HG02571 (cell line): ENCODE data around the gene SH3RF2.

ENCODE experiments used
- ATAC-seq: cut with Tn5 transposase; IDR thresholded peaks from one replicate; pipeline ENCODE4 v1.9.1; 2021; ENCODE audit warnings: mild to moderate bottlenecking, moderate library complexity; ENCODE audit not compliant: unreplicated experiment

SH3RF2 gene

DNA sequence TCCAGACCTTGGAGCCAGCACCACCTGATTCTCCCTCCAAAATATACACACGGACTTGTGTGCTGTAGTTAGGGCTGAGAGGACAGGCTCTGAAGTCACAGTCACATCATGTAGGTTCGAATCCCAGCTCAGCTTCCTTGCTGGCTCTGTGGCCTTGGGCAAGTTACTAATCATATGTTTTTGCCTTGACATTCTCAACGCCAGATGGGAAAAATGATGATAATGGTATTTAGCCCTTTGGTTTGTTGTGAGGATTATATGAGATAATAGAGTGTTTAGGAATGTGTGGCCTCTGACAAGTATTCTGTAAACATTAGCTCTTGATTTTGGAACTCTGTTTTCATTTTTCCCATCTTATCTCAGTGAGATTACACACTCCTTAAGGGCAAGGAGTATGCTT is 96.5 kb downstream of the SH3RF2 start:
- ATAC-seq = no peak

DNA sequence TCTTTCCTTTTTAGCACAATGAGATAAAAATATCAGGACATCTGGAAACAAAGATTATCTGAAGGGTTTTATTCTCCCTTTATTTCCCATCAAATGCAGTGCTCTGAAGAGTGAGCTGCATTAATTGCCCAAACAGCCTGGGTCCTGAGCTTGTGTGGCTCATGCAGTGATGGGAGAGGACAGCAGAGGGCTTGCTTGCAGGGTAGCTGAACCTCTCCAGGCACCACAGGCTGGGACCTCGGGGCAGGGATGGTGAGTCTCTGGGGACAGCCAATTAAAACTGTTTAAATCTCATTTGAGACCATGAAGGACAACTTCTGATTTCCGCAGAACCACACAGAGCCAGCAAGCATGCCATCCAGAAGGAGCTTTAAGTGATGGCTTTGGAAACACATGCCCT is 97.7 kb downstream of the SH3RF2 start:
- no peak for ATAC-seq

DNA sequence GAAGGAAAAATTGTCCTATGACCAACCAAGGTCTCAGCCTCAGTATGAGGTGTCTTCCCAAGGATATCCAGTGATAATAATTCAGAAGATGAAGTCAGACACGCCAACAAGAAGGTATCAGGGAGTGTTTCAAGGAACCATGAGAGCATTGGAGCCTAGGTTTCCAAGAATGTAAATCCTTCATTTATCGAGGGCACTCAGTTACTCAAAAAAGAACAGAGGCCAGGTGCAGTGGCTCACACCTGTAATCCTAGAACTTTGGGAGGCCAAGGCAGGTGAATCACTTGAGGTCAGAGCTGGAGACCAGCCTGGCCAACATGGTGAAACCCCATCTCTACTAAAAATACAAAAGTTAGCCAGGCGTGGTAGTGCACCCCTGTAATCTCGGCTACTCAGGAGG is 98.2 kb downstream of the SH3RF2 start:
- no peak for ATAC-seq

DNA sequence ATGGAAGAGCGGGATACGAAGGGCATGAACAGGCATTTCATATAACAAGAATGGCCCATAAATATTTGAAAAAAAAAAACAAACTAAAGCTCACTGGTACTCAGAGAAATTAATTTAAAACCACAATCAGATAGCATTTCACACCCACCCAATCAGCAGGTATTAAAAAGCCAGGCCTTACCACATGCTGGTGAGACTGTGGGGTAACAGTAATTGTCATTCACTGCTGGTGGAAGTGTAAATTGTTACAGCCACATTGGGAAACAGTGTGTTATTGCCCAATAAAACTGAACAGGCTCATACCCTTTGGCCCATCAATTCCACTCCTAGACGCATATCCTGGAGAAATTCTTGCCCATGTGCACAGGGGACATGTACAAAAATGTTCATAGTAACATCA is 103.0 kb downstream of the SH3RF2 start:
- ATAC-seq = no peak

DNA sequence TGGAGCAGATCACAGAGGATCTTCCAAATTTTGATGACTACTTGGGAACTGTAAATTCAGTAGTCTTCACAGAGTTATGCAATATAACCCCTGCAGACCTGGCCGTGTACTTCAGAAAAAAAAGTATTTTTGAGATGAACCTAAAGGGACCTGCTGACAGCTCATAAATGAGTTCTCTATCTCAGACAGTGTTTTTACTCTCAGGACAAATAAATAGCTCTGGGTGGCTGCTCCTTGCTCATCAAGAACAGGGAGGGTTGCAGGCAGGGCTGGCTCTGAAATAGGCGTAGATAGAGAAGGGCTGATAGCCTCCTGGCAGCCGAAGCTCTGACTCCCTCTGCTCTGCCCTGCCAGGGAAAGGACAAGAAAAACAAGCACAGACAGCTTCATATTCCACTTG is 104.1 kb downstream of the SH3RF2 start:
- no peak for ATAC-seq

DNA sequence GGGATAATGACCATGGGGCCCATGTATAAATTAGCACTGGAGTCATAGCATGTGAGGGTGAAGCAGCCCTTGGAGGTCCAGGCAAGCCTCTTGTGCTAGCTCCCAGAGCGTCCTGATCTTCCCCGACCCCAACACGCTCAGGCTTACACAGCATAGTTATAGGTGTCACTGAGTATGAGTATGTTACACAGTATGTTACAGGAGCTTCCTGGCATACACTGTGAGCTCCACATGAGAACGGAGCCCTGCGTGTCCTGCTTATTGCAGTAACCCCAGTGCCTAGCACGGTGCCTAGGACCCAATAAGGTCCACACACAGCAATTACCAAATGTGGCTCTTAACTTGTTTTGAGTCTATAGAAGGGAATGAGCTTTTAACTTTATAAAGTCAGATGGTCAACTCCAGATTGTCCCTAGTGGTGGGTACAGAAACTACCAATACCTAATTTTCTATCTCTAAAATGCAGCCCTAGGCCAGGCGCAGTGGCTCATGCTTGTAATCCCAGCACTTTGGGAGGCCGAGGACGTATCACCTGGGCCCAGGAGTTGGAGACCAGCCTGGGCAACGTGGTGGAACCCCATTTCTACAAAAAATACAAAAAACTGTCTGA is 104.9 kb downstream of the SH3RF2 start:
- peak; percentile 53 for ATAC-seq

DNA sequence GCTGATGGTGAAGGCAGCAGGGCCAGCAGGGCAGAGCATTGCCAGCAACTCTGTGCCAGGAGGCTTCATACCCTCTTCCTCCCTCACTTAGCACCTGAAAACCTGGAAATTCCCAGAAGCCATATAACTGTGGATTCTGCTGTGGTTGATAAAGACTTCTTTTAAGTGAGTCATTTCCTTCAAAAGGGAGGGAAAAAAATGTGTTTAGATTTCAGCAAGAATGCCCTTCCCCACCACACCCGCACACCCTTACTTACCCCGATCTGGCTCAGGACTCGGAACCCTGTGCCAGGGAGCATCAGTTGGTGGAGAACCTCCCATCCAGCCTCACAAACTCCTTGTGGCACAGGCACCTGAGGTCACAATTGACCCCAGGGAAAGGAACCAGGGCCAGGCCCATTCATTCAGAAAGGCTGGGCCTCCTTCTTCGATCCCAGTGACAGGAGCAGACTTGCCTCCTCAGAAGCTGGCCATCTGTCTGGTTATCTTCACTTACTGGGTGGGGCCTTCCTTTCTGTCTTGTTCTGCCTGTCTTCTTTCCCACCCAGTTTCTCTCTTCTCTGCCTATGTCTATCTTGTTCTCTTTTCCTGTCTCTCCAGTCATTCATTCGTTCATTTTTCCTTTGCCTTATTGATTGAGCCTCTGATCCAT is 106.4 kb downstream of the SH3RF2 start:
- no peak for ATAC-seq

DNA sequence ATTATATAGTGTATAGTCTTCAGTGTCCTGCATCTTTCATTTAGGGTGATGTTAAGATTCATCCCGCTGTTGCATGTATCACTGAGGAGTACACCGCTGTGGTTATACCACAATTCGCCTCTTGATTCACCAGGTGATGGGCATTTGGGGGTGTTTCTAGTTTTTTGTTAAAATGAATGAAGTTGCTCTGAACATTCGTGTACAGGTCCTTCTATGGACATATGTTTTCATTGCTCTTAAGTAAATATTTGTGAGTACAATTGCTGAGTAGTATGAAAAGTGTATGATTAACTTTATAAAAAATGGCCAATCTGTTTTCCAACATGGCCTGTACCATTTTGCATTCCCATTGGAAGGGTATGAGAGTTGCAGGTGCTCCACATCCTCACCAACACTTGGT is 107.3 kb downstream of the SH3RF2 start:
- ATAC-seq = no peak

DNA sequence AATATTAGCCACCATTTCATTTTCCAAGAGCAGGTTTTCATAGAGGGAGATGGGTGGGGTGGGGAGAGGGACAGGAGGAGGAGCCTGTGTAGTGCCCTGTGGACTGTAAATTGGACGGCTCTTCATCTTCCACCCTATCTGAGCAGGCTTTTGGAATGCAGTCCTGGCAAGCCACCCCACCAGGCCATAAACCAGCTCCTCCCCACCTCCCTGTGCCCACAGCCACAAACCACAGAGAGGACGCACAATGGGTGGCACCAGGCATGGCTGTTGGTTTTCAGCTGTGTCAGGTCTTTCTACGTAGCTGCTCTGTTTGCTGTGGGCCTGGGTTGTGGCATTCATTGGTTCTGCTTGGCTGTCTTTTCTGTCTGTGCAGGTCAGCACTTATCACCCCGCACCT is 111.0 kb downstream of the SH3RF2 start:
- no peak for ATAC-seq

DNA sequence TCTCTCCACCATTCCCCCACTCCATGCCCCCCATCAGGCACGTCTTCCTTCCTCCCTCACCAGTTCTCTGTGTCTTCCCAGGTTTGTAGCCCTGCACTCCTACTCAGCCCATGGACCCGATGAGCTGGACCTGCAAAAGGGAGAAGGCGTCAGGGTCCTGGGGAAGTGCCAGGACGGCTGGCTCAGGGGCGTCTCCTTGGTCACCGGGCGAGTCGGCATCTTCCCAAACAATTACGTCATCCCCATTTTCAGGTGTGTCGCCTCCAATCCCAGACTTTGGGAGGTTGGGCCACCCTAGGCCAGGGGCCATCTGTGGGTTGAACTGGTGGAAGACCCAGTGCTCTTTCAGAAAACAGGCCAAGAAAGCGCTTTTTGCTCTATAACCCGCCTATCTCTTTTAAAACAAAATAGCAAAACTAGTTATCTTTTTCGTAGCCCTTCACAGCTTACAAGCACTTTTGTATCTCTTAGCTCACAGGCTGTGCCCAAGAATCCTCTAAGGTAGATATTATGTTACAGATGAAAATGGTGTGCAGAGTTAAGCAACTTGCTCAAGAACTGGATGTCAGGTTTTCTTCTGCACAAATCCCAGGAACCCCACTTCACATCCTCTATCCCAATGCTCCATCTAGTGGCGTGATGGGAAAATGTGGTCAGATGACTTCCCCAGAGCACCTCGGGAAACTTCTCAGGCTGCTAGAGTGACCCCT is 112.8 kb downstream of the SH3RF2 start:
- no peak for ATAC-seq

DNA sequence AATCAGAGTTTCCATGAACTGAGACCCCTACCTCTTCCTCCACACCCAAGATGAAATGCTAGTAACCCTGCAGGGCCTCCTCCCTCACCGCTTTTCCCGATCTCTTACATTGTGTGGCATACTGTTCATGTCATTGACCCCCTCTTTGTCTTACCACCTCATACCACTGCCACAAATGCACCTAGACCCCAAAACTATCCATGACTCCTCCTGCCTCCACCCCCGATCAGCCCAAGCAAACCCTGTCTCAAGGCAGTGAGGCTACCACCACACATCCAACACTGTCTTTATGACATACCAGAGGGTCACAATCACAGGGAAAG is 113.3 kb downstream of the SH3RF2 start:
- no peak for ATAC-seq

DNA sequence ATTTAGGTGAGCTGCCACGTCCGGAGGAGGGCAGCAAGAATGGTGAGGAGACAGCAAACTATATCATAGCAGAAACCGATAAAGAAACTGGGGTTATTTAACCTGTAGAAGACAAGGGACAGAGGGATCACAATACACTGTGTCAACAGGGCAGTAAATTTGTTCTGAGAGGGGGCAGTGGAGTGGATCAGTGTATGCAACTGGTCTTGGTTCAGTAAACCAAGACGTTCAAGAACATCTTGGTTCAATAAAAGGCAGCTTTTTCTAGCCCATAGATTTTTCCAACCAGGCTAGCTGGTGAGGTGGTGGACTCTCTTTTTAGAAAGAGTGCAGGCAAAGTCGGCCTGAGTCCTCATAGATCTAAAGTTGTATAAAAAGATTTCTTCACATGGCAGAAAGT is 113.7 kb downstream of the SH3RF2 start:
- ATAC-seq = no peak

DNA sequence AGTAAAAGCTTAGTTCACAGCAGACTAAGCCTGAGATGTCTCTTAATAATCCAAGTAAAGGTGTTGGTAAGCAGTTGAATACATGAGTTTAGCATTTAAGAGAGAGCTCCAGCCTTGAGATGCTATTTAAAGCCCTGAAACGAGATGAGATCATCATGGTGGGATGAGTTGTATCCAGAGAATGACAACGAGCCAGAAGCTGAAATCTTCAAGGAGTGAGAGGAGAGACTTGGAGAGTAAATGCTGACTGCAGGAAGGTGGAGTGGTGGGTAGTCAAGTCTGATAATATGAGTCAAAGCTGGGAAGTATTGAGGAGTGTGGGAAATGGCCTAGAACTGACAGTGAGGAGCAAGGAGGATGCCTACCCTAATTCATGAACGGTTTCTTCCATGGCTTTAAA is 115.3 kb downstream of the SH3RF2 start:
- no peak for ATAC-seq

DNA sequence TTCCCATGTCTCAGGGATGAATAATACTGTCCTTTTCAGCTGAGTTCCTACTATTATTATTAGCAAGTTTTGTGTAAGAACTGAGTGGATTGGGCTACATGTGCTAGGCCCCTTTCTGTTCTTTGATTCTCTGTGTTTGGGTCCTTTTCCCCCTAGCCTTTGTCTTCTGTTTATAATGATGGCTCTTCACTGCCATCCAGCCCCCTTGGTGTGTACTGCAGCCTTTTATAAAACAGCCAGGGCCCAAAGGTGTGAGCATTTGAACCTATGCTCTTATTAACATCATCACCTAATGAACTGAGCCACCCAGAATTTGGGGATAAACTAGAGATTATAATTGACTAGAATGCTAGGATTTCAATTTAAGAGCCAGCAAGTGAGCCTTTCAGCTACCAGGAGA is 116.4 kb downstream of the SH3RF2 start:
- ATAC-seq = no peak

DNA sequence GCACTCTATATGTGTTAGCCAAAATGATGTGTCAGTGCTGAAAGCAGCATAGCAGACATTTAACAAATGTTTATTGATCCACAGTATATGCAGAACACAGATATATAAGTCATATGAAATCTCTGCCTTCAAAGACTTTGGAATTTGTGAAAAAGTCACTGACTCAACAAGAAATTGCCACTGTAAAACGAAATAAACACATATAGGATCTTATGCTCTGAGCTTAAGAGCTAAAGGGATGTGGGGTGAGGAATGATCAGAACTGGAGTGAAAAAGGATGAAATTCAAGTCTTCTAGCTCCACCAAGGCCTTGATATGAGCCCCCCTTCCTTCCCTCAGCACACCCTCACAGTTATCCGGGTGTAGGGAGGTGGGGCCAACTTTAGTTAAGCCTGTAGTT is 119.1 kb downstream of the SH3RF2 start:
- ATAC-seq = no peak

DNA sequence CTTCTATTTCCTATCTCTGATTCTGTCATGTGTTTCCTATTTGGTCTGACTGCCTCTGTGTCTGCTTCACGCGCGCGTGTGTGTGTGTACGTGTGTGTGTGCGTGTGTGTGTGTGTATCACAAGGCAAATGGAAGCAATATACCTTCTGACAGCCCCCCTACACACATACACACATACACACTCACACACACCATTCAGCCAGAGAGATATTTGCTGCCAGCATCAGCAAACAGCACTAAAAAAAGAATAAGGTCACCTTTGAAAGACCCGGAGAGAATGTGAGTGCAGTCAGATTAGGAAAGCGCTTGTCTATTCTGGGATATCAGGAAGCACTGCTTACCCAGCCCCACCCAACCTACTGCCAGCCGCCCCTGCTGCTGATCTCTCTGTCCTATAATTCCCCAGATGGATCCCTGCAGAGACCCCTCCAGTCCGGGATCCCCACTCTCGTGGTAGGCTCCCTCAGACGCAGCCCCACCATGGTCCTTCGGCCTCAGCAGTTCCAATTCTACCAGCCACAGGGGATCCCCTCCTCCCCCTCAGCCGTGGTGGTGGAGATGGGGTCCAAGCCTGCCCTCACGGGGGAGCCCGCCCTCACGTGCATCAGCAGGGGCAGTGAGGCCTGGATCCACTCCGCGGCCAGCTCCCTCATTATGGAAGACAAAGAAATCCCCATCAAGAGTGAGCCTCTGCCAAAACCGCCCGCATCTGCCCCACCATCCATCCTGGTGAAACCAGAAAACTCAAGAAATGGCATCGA is 123.3 kb downstream of the SH3RF2 start:
- no peak for ATAC-seq

DNA sequence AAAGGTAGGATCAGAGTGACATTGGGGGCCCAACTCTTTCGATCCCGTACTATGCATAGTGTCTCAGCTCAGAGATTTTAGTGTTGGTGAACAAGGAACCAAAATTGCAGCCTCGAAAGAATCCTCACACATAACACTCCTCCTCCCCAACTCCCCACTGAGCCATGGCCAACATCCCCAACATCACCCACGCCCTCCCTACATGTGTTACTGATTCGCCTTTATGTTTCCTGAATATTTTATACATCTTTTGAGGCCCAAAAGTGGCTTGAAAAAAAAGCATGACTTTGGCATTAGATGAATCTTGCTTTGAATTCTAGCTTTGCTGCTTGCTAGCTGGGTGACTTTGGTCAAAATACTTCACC is 123.8 kb downstream of the SH3RF2 start:
- ATAC-seq = no peak

DNA sequence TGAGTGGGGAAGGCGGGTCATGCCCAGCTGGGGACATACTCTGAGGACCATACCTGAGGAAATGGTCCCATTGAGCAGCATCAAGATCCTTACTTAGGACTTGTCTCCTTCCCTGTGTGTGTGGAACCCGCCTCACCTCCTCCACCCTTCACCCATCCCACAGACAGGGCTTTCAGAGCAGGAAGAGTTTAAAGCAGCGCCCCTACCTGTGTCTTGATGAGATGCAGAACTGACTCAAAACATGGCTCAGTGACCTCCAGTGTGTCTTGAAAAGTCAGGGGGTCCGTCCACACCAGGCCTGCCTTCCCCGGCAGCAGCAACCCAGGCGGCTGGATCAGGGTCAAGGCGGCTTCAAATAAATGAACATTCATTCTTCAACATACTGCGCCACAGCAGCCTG is 130.6 kb downstream of the SH3RF2 start:
- no peak for ATAC-seq

DNA sequence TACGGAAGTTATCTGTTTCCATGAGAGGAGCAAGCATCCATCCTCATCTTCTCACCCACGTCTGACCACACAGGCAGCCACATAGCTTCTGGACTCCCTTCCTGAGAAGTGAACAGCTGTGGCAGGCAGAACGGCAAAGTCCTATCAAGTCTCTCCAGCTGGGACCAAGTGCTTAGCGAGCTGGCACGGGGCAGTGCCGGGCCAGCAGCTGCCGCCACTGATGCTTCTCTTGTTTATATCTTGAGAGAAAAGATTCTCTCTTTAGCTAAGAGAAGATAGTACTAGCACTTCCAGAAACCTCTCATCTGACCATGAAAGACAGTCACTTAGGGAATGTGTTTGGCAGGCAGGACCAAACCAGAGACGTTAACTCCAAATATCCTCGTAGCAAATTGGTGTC is 131.8 kb downstream of the SH3RF2 start:
- no peak for ATAC-seq

DNA sequence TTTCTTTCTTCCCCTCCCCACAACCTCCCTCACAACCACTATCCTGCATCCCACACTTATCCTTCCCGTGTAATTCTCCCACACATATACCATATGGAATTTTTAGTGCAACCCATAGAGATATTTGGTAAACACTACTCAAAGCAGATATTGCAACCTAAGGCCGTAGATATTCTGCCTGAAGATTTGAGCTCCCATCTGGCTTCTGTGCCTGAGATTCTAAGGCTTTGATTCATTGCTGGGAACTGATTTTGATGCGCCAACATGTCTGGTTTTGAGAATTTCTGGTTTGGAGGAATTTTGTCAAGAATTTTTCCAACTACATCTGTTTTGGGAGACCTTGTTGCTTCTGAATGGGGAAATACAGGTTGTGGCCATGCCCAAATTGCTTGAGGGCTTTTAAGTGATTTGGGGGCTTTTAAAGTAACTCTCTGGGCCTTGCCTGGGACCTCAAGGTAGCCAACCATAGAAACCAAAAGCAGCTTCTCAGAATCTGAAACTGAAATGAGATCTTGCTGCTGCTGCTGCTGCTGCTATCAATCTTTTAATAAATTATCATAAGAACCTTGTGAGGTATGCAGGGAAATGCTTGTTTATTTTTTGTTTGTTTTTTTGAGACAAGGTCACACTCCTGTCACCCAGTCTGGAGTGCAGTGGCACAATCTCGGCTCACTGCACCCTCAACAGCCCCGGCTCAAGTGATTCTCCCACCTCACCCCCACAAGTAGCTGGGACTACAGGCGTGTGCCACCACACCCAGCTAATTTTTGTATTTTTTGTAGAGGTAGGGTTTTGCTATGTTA is 132.8 kb downstream of the SH3RF2 start:
- peak; percentile 69 for ATAC-seq

DNA sequence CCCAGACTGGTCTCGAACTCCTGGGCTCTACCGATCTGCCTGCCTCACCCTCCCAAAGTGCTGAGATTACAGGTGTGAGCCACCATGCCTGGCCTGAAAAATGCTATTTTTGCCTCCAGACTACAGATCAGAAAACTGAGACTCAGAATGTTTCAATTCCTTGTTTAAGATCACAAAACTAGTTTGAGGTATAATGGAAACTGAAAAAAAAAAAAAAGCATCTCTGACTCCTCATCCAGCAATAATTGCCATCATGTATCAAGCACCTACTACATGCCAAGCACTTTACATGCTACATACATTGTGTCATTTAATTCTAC is 133.4 kb downstream of the SH3RF2 start:
- ATAC-seq = no peak
